HepG2 (cell line): Measurements from ENCODE around the gene USP7. TPM values are rescaled to one million over a fixed set of nuclear protein-coding genes. Genes with fewer than 3 reads are reported as not detected.

Source experiments
- BCL6 ChIP-seq: IDR thresholded peaks from 2 replicates; pipeline ENCODE4 v1.6.1; 2016; ENCODE audit warnings: missing genetic modification reagents, missing compliant biosample characterization
- BHLHE40 ChIP-seq: IDR thresholded peaks from 2 replicates; pipeline ENCODE4 v1.6.1; 2011; ENCODE audit warnings: low read length, improper control_type of control experiment
- BORCS8-MEF2B ChIP-seq: sonication (generic); formaldehyde crosslinking; IDR thresholded peaks from 2 replicates; pipeline ENCODE4 v1.8.0; 2022; ENCODE audit warnings: mild to moderate bottlenecking, missing genetic modification reagents
- CERS6 ChIP-seq: sonication (generic); formaldehyde crosslinking; IDR thresholded peaks from 2 replicates; pipeline ENCODE4 v1.5.0; 2020; ENCODE audit warnings: missing genetic modification reagents
- CHD2 ChIP-seq: IDR thresholded peaks from 2 replicates; pipeline ENCODE4 v1.6.1; 2011; ENCODE audit warnings: low read depth, low read length, improper control_type of control experiment
- FOSL1 ChIP-seq: sonication (generic); formaldehyde crosslinking; IDR thresholded peaks from 2 replicates; pipeline ENCODE4 v1.9.0; 2021; ENCODE audit warnings: missing genetic modification reagents, borderline replicate concordance
- FOXJ3 ChIP-seq: sonication (generic); formaldehyde crosslinking; IDR thresholded peaks from 2 replicates; pipeline ENCODE4 v1.4.0; 2020; ENCODE audit warnings: missing genetic modification reagents, mild to moderate bottlenecking, borderline replicate concordance
- FOXP1 ChIP-seq, 2 experiments: fragments of 450-650 bp in 1 of 2; IDR thresholded peaks; 2 replicates each; pipeline ENCODE4 v1.6.1; 2017 to 2018; ENCODE audit warnings: antibody characterized with exemption in 1 of 2
- HMGA1 ChIP-seq: sonication (generic); formaldehyde crosslinking; conservative IDR thresholded peaks from 2 replicates; pipeline ENCODE4 v1.4.0; 2020; ENCODE audit warnings: missing genetic modification reagents
- IKZF4 ChIP-seq: sonication (generic); formaldehyde crosslinking; IDR thresholded peaks from 2 replicates; pipeline ENCODE4 v1.5.1; 2020; ENCODE audit warnings: borderline replicate concordance, mild to moderate bottlenecking, low read depth, missing genetic modification reagents; ENCODE audit errors: not compliant biosample characterization
- KDM4B ChIP-seq: sonication (generic); formaldehyde crosslinking; IDR thresholded peaks from 2 replicates; pipeline ENCODE4 v1.4.0; 2020; ENCODE audit warnings: missing genetic modification reagents
- MIER3 ChIP-seq: IDR thresholded peaks from 2 replicates; pipeline ENCODE4 v1.6.1; 2016; ENCODE audit warnings: missing compliant biosample characterization, borderline replicate concordance
- NCOA2 ChIP-seq: sonication (generic); formaldehyde crosslinking; IDR thresholded peaks from 2 replicates; pipeline ENCODE4 v1.8.0; 2022; ENCODE audit warnings: inconsistent platforms
- SAP130 ChIP-seq: IDR thresholded peaks from 2 replicates; pipeline ENCODE4 v1.6.1; 2016; ENCODE audit warnings: low read depth
- ZBTB43 ChIP-seq: sonication (generic); formaldehyde crosslinking; conservative IDR thresholded peaks from 2 replicates; pipeline ENCODE4 v1.4.0; 2020; ENCODE audit warnings: missing genetic modification reagents
- ZBTB7A ChIP-seq: sonication (generic); formaldehyde crosslinking; IDR thresholded peaks from 2 replicates; pipeline ENCODE4 v1.8.0; 2022; ENCODE audit warnings: mild to moderate bottlenecking, missing genetic modification reagents
- ZFY ChIP-seq: sonication (generic); formaldehyde crosslinking; IDR thresholded peaks from 2 replicates; pipeline ENCODE4 v1.4.0; 2020; ENCODE audit warnings: missing genetic modification reagents
- ZNF234 ChIP-seq: sonication (generic); formaldehyde crosslinking; conservative IDR thresholded peaks from 2 replicates; pipeline ENCODE4 v1.5.1; 2020; ENCODE audit warnings: mild to moderate bottlenecking, missing genetic modification reagents
- ZNF235 ChIP-seq: sonication (generic); formaldehyde crosslinking; IDR thresholded peaks from 2 replicates; pipeline ENCODE4 v1.8.1; 2023; ENCODE audit warnings: mild to moderate bottlenecking, missing genetic modification reagents, borderline replicate concordance
- ZNF746 ChIP-seq: sonication (generic); formaldehyde crosslinking; IDR thresholded peaks from 2 replicates; pipeline ENCODE4 v1.8.0; 2022; ENCODE audit warnings: mild to moderate bottlenecking, missing genetic modification reagents
- ZSCAN29 ChIP-seq: sonication (generic); formaldehyde crosslinking; conservative IDR thresholded peaks from 2 replicates; pipeline ENCODE4 v1.4.0; 2020; ENCODE audit warnings: mild to moderate bottlenecking, missing genetic modification reagents
- polyA plus RNA-seq, 8 experiments: library from polyadenylated mRNA; depleted of rRNA in 3 of 8; stranded (reverse) in 7 of 8; unstranded in 1 of 8; fragments of >200 nt; fragmentation: Illumina TruSeq in 4 of 8; extraction: Trizol in 4 of 8; gene quantifications; 2 replicates each; pipeline versions ENCODE4 v1.2.1 to v1.2.3, GENCODE V29; 2011 to 2016; ENCODE audit warnings: low read depth in 4 of 8, missing spikeins in 1 of 8, mixed read lengths in 1 of 8; ENCODE audit not compliant: insufficient read depth in 1 of 8
- total RNA-seq, 5 experiments: library from RNA; depleted of rRNA; stranded (reverse); fragments of >200 nt; fragmentation: Illumina TruSeq; extraction: Trizol; gene quantifications; 2 replicates each; pipeline ENCODE4 v1.2.3, GENCODE V29; 2016; ENCODE audit warnings: low read depth in 1 of 5
- TF ChIP-seq, protein P1 (sequence below): IDR thresholded peaks from 2 replicates; pipeline ENCODE4 v1.6.1; 2016; ENCODE audit warnings: missing compliant biosample characterization, missing genetic modification reagents, borderline replicate concordance
- TF ChIP-seq, protein P2 (sequence below): sonication (generic); formaldehyde crosslinking; IDR thresholded peaks from 2 replicates; pipeline ENCODE4 v1.5.1; 2020; ENCODE audit warnings: mild to moderate bottlenecking, missing genetic modification reagents, borderline replicate concordance

The USP7 gene
- total and polyA plus RNA-seq, 2 of the 13 experiments (the other 11 are each of a cell fraction or from before 2014, with no cell fraction given), result 52.5 to 173 TPM

DNA sequence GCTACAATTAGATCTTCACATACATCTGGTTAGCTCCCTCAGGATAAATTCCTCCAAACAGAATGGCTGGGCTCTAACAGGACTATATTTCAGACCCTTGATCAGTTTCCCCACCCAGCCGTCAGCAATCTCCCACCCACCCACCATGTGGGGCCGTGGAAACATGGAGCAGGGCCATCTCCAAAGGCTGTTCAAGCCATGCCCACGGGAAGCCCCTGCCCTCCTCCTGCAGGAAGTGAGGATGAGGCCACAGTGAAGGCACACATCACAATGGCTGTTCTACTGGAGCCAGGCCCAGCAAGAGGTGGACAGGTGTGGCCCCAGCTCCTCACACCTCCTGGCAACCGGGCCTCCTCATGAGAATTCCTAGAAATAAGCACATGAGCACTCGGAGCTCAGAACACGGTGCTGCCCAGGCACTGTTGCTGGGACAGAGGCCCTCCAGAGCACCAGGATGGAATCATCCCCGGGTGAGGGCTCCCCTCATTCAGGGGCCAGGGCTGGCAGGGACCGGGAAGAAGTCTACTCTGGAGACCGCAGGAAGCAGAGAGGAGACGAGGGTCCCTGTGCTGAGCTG is 81.6 kb downstream of the USP7 start, which contains the start of gene LITAFD (continued):
- TF ChIP-seq, protein P1, sequence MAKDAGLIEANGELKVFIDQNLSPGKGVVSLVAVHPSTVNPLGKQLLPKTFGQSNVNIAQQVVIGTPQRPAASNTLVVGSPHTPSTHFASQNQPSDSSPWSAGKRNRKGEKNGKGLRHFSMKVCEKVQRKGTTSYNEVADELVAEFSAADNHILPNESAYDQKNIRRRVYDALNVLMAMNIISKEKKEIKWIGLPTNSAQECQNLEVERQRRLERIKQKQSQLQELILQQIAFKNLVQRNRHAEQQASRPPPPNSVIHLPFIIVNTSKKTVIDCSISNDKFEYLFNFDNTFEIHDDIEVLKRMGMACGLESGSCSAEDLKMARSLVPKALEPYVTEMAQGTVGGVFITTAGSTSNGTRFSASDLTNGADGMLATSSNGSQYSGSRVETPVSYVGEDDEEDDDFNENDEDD (CRISPR knock-in tag), result no peak
- TF ChIP-seq NCOA2 (no peak), BORCS8-MEF2B (CRISPR knock-in tag) (no peak), BCL6 (CRISPR knock-in tag) (peak; percentile 43; the same call in 1 of the 2 replicates), MIER3 (no peak), FOSL1 (CRISPR knock-in tag) (no peak), SAP130 (CRISPR knock-in tag) (0 out of 2 replicates have a peak, but pooled peaks have one; percentile 3), FOXP1 (IDR thresholded peaks at IDR 0.05) (no peak), FOXP1 (CRISPR knock-in tag; IDR thresholded peaks at IDR 0.05) (no peak), KDM4B (no peak), FOXJ3 (no peak), HMGA1 (CRISPR knock-in tag) (no peak), IKZF4 (CRISPR knock-in tag) (no peak), ZNF746 (0 out of 2 replicates have a peak, but pooled peaks have one; percentile 14), CHD2 (no peak), ZFY (no peak), ZNF235 (CRISPR knock-in tag) (0 out of 2 replicates have a peak, but pooled peaks have one; percentile 37), BHLHE40 (no peak), ZSCAN29 (CRISPR knock-in tag) (no peak), ZNF234 (CRISPR knock-in tag) (no peak), CERS6 (CRISPR knock-in tag) (no peak), ZBTB43 (CRISPR knock-in tag) (no peak), ZBTB7A (0 out of 2 replicates have a peak, but pooled peaks have one; percentile 54)
- TF ChIP-seq, protein P2, sequence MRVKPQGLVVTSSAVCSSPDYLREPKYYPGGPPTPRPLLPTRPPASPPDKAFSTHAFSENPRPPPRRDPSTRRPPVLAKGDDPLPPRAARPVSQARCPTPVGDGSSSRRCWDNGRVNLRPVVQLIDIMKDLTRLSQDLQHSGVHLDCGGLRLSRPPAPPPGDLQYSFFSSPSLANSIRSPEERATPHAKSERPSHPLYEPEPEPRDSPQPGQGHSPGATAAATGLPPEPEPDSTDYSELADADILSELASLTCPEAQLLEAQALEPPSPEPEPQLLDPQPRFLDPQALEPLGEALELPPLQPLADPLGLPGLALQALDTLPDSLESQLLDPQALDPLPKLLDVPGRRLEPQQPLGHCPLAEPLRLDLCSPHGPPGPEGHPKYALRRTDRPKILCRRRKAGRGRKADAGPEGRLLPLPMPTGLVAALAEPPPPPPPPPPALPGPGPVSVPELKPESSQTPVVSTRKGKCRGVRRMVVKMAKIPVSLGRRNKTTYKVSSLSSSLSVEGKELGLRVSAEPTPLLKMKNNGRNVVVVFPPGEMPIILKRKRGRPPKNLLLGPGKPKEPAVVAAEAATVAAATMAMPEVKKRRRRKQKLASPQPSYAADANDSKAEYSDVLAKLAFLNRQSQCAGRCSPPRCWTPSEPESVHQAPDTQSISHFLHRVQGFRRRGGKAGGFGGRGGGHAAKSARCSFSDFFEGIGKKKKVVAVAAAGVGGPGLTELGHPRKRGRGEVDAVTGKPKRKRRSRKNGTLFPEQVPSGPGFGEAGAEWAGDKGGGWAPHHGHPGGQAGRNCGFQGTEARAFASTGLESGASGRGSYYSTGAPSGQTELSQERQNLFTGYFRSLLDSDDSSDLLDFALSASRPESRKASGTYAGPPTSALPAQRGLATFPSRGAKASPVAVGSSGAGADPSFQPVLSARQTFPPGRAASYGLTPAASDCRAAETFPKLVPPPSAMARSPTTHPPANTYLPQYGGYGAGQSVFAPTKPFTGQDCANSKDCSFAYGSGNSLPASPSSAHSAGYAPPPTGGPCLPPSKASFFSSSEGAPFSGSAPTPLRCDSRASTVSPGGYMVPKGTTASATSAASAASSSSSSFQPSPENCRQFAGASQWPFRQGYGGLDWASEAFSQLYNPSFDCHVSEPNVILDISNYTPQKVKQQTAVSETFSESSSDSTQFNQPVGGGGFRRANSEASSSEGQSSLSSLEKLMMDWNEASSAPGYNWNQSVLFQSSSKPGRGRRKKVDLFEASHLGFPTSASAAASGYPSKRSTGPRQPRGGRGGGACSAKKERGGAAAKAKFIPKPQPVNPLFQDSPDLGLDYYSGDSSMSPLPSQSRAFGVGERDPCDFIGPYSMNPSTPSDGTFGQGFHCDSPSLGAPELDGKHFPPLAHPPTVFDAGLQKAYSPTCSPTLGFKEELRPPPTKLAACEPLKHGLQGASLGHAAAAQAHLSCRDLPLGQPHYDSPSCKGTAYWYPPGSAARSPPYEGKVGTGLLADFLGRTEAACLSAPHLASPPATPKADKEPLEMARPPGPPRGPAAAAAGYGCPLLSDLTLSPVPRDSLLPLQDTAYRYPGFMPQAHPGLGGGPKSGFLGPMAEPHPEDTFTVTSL (CRISPR knock-in tag), result no peak
